Neural cell (in vitro differentiated cells): ENCODE measurements around the gene OR52K1. TPM values are rescaled to one million over a fixed set of nuclear protein-coding genes. Genes with fewer than 3 reads are reported as not detected.

Experiments used
- H2AFZ ChIP-seq: fragments of 200-600, 300-800 bp; sonication (generic), shearing (Covaris generic); 2 replicates; pipeline ENCODE4 v1.6.0; 2014; ENCODE audit warnings: low read depth, mild to moderate bottlenecking, antibody characterized with exemption, low read length, moderate library complexity
- H3F3A ChIP-seq: fragments of 200-600 bp; shearing (Covaris generic); 2 replicates; pipeline ENCODE4 v1.6.1; 2016; ENCODE audit warnings: mild to moderate bottlenecking, moderate library complexity, mixed read lengths, antibody characterized with exemption, low read length; ENCODE audit not compliant: insufficient read depth, poor library complexity, severe bottlenecking
- H3K27ac ChIP-seq: fragments of 200-600, 300-800 bp; sonication (generic), shearing (Covaris generic); 2 replicates; pipeline ENCODE4 v1.5.1; 2014; ENCODE audit warnings: mild to moderate bottlenecking, low read length, moderate library complexity
- H3K27me3 ChIP-seq: fragments of 300-800, 200-600 bp; sonication (generic), shearing (Covaris generic); 2 replicates; pipeline ENCODE4 v1.6.0; 2014; ENCODE audit warnings: mild to moderate bottlenecking, low read depth, low read length, moderate library complexity; ENCODE audit not compliant: insufficient read depth
- H3K36me3 ChIP-seq: fragments of 300-800, 200-600 bp; sonication (generic), shearing (Covaris generic); 2 replicates; pipeline ENCODE4 v1.5.1; 2014; ENCODE audit warnings: mild to moderate bottlenecking, antibody characterized with exemption, low read length, moderate library complexity; ENCODE audit not compliant: insufficient read depth
- H3K4me2 ChIP-seq: fragments of 300-800, 200-600 bp; sonication (generic), shearing (Covaris generic); 2 replicates; pipeline ENCODE4 v1.6.0; 2014; ENCODE audit warnings: mild to moderate bottlenecking, low read length
- H3K4me3 ChIP-seq: fragments of 300-800, 200-600 bp; sonication (generic), shearing (Covaris generic); 2 replicates; pipeline ENCODE4 v1.5.1; 2014; ENCODE audit warnings: mild to moderate bottlenecking, low read length, moderate library complexity
- H3K79me2 ChIP-seq: fragments of 200-600 bp; shearing (Covaris generic); replicated peaks from 2 replicates; pipeline ENCODE4 v1.6.0; 2014; ENCODE audit warnings: mild to moderate bottlenecking, low read length, moderate library complexity; ENCODE audit not compliant: insufficient read depth
- H3K9ac ChIP-seq: fragments of 300-800, 200-600 bp; sonication (generic), shearing (Covaris generic); 2 replicates; pipeline ENCODE4 v1.6.1; 2016; ENCODE audit warnings: mild to moderate bottlenecking, low read length, mixed read lengths
- H3K9me2 ChIP-seq: fragments of 200-600 bp; shearing (Covaris generic); 2 replicates; pipeline ENCODE4 v1.6.1; 2016; ENCODE audit warnings: mild to moderate bottlenecking, low read length, mixed read lengths; ENCODE audit not compliant: insufficient read depth
- H3K9me3 ChIP-seq: fragments of 200-600, 300-800 bp; sonication (generic), shearing (Covaris generic); 2 replicates; pipeline ENCODE4 v1.6.1; 2016; ENCODE audit warnings: mild to moderate bottlenecking, mixed run types, low read length, moderate library complexity, mixed read lengths
- H4K20me1 ChIP-seq: fragments of 200-600 bp; shearing (Covaris generic); 2 replicates; pipeline ENCODE4 v1.6.1; 2016; ENCODE audit warnings: mild to moderate bottlenecking, mixed run types; ENCODE audit not compliant: insufficient read depth
- CTCF ChIP-seq: fragments of 450-650 bp; IDR thresholded peaks from 2 replicates; pipeline ENCODE4 v1.5.1; 2014; ENCODE audit warnings: antibody characterized with exemption, mild to moderate bottlenecking, moderate library complexity; ENCODE audit not compliant: poor library complexity, severe bottlenecking
- EP300 ChIP-seq: fragments of 450-650 bp; conservative IDR thresholded peaks from 2 replicates; pipeline ENCODE4 v1.6.1; 2014; ENCODE audit warnings: antibody characterized with exemption, mild to moderate bottlenecking, moderate library complexity; ENCODE audit not compliant: poor library complexity, severe bottlenecking
- EZH2 ChIP-seq: fragments of 200-600, 300-800 bp; shearing (Covaris generic), sonication (generic); IDR thresholded peaks from 2 replicates; pipeline ENCODE4 v1.6.1; 2014; ENCODE audit warnings: antibody characterized with exemption, low read length, borderline replicate concordance, mild to moderate bottlenecking; ENCODE audit not compliant: insufficient read depth, poor library complexity, severe bottlenecking
- MXI1 ChIP-seq: fragments of 450-650 bp; conservative IDR thresholded peaks from 2 replicates; pipeline ENCODE4 v1.6.1; 2014; ENCODE audit warnings: antibody characterized with exemption, mild to moderate bottlenecking; ENCODE audit not compliant: poor library complexity, severe bottlenecking
- POLR2AphosphoS5 ChIP-seq: IDR thresholded peaks from 2 replicates; pipeline ENCODE4 v1.6.1; 2012
- RAD21 ChIP-seq: fragments of 450-650 bp; conservative IDR thresholded peaks from 2 replicates; pipeline ENCODE4 v1.6.1; 2014; ENCODE audit warnings: antibody characterized with exemption, mild to moderate bottlenecking, moderate library complexity
- SMC3 ChIP-seq: fragments of 450-650 bp; conservative IDR thresholded peaks from 2 replicates; pipeline ENCODE4 v1.6.1; 2014; ENCODE audit warnings: antibody characterized with exemption, mild to moderate bottlenecking, moderate library complexity; ENCODE audit not compliant: poor library complexity
- TAF1 ChIP-seq: IDR thresholded peaks from 2 replicates; pipeline ENCODE4 v1.6.1; 2012; ENCODE audit warnings: low read depth
- polyA plus RNA-seq: library from polyadenylated mRNA; depleted of rRNA; stranded (reverse); fragments of >200 nt; gene quantifications from 2 replicates; pipeline ENCODE4 v1.2.3, GENCODE V29; 2014
- TF ChIP-seq, protein P1 (sequence below): IDR thresholded peaks from 2 replicates; pipeline ENCODE4 v1.6.1; 2012; ENCODE audit warnings: borderline replicate concordance

Gene OR52K1
- polyA plus RNA-seq, 1 donor from 2014 or later: not detected

GRCh38 chr11:4460151-4460550 lies 22.3 kb upstream of the OR52K1 start:
- no peaks in the 10 kb centered on the region for H3K27me3 ChIP-seq
- no peaks in the 10 kb centered on the region for H3K36me3 ChIP-seq
- H3K4me3 ChIP-seq: no peak overlapping the region
- H3K27ac ChIP-seq: no peak overlapping the region
- no peak overlapping the region for H3K9ac ChIP-seq
- H3K9me2 ChIP-seq: no peaks in the 10 kb centered on the region
- H3K9me3 ChIP-seq: no peaks in the 10 kb centered on the region
- no peak overlapping the region for H2AFZ ChIP-seq
- H3K4me2 ChIP-seq: no peak overlapping the region
- no peaks in the 10 kb centered on the region for H3K79me2 ChIP-seq
- TF ChIP-seq MXI1: no peak
- TF ChIP-seq, protein P1, sequence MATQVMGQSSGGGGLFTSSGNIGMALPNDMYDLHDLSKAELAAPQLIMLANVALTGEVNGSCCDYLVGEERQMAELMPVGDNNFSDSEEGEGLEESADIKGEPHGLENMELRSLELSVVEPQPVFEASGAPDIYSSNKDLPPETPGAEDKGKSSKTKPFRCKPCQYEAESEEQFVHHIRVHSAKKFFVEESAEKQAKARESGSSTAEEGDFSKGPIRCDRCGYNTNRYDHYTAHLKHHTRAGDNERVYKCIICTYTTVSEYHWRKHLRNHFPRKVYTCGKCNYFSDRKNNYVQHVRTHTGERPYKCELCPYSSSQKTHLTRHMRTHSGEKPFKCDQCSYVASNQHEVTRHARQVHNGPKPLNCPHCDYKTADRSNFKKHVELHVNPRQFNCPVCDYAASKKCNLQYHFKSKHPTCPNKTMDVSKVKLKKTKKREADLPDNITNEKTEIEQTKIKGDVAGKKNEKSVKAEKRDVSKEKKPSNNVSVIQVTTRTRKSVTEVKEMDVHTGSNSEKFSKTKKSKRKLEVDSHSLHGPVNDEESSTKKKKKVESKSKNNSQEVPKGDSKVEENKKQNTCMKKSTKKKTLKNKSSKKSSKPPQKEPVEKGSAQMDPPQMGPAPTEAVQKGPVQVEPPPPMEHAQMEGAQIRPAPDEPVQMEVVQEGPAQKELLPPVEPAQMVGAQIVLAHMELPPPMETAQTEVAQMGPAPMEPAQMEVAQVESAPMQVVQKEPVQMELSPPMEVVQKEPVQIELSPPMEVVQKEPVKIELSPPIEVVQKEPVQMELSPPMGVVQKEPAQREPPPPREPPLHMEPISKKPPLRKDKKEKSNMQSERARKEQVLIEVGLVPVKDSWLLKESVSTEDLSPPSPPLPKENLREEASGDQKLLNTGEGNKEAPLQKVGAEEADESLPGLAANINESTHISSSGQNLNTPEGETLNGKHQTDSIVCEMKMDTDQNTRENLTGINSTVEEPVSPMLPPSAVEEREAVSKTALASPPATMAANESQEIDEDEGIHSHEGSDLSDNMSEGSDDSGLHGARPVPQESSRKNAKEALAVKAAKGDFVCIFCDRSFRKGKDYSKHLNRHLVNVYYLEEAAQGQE: no peak
- TF ChIP-seq SMC3: no peak
- no peak for TF ChIP-seq EP300
- TF ChIP-seq POLR2AphosphoS5: no peak
- no peak for TF ChIP-seq EZH2
- TF ChIP-seq TAF1: no peak
- TF ChIP-seq CTCF: no peak
- TF ChIP-seq RAD21: no peak
- no peaks in the 10 kb centered on the region for H4K20me1 ChIP-seq
- no peaks in the 10 kb centered on the region for H3F3A ChIP-seq

DNA sequence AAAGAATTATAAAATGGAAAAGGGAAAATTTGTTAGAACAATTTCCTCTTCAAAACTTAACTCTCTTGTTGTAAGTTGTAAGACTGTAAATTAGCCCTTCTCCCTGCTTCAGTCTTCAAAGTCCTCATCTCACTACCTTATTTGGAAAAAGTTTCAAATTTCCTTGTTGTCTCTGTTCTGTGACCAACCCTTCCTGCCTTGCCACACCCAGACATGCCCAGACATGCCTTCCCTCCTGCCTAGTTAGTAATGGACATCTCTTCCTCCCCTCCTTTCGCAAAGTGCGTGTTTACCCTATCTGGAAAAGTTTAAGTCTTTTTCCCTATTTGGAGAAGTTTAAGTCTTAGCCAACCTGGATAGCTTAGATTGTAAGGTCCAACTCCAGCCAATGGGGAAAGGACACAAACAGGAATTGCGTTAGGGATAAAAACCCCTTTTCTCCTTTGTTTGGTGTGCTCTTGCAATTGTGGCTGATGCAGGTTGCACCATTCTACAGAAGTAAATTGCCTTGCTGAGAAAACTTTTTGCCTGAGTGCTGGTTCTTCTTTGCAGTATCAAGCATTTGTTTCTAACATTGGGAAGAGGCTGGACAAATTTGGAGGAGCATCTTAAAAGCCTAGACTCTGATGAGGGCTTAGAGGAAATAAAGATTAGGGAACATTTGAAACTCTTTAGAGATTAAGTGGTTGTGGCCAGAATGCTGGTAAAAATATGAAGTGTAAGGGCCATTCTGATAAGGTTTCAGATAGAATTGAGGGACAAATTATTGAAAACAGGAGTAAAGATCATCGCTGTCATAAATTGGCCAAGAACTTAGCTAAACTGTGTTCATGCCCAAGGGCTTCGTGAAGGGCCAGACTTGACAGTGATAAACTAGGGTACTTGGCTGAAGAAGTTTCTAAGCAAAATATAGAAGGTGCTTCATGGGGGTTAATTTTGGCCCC lies 18.0 kb upstream of the OR52K1 start:
- no peak overlapping the region for H2AFZ ChIP-seq
- H4K20me1 ChIP-seq: no peaks in the 10 kb centered on the region
- TF ChIP-seq RAD21: no peak
- TF ChIP-seq POLR2AphosphoS5: no peak
- TF ChIP-seq SMC3: no peak
- no peak for TF ChIP-seq EP300
- no peak for TF ChIP-seq TAF1
- TF ChIP-seq EZH2: no peak
- no peak for TF ChIP-seq CTCF
- TF ChIP-seq, protein P1: no peak
- no peak for TF ChIP-seq MXI1
- H3K9ac ChIP-seq: no peak overlapping the region
- no peaks in the 10 kb centered on the region for H3K27me3 ChIP-seq
- H3F3A ChIP-seq: no peaks in the 10 kb centered on the region
- H3K9me3 ChIP-seq: no peaks in the 10 kb centered on the region
- no peak overlapping the region for H3K27ac ChIP-seq
- no peaks in the 10 kb centered on the region for H3K36me3 ChIP-seq
- H3K4me2 ChIP-seq: no peak overlapping the region
- H3K4me3 ChIP-seq: no peak overlapping the region
- no peaks in the 10 kb centered on the region for H3K79me2 ChIP-seq
- H3K9me2 ChIP-seq: no peaks in the 10 kb centered on the region
